Omental fat pad (tissue), 4 donors: ENCODE data around the gene DNAJC10. TPM values are rescaled to one million over a fixed set of nuclear protein-coding genes. Genes with fewer than 3 reads are reported as not detected.
"Not testable (repeated sequence)": the region's sequence is repeated elsewhere in the genome, so short reads cannot be mapped to it uniquely, and the experiment has no call there.

Experiments
- ATAC-seq: fragments of 150-250 bp; one replicate; pipeline ENCODE4 v1.9.1; 2016; ENCODE audit warnings: mild to moderate bottlenecking, moderate library complexity; ENCODE audit not compliant: low FRiP score
- DNase-seq: peaks from one replicate; pipeline ENCODE4 v3.0.0-alpha.2; 2019; ENCODE audit warnings: low spot score
- CTCF ChIP-seq, 3 donors: fragments of 450-650 bp; IDR thresholded peaks; one replicate each; pipeline ENCODE4 v1.5.1; 2016 to 2017; ENCODE audit warnings: antibody characterized with exemption in 3 of 3, mild to moderate bottlenecking in 3 of 3, moderate library complexity in 2 of 3
- total RNA-seq, 4 donors: library from RNA; depleted of rRNA; stranded (reverse); fragments of >200 nt; gene quantifications; one replicate each; pipeline ENCODE4 v1.1.0, GENCODE V29; 2016

The DNAJC10 gene
- total RNA-seq, 4 donors from 2014 or later: 41.1 to 61.9 (median 44.6) TPM

- DNase-seq: no peak
- TF ChIP-seq CTCF (IDR thresholded peaks at IDR 0.05): no peak
- ATAC-seq: no peak
Observed at GRCh38 chr2:182713601-182714000, 2.5 kb upstream of the DNAJC10 start.

GRCh38 chr2:182715121-182715891 lies 751 bp upstream of the DNAJC10 start:
- no peak for TF ChIP-seq CTCF (IDR thresholded peaks at IDR 0.05)
- DNase-seq (no peak), ATAC-seq (peak; percentile 62)

DNA sequence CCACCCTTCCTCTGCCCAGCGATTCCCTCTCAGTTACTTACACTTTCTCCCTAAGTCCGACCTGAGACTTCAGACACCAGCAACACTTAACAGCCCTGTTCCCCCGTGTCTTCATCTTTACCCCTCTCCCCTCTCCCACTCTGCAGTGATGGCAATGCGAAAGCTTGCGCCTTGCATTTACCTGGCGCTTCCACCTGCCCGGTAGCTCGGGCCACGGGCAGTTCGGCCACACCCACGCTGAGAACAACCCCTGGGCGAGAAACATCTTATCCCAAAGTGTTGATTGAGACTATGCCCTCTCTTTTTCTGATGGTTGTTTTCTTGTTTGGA lies 558 bp downstream of the DNAJC10 start:
- no peak for TF ChIP-seq CTCF (IDR thresholded peaks at IDR 0.05)
- DNase-seq (no peak), ATAC-seq (no peak)

GRCh38 chr2:182717416-182717815 lies 1.4 kb downstream of the DNAJC10 start:
- no peak for ATAC-seq
- no peak for DNase-seq
- TF ChIP-seq CTCF (IDR thresholded peaks at IDR 0.05): no peak

- ATAC-seq (no peak), DNase-seq (no peak)
- TF ChIP-seq CTCF (IDR thresholded peaks at IDR 0.05): no peak
Observed at GRCh38 chr2:182717816-182718215, 1.8 kb downstream of the DNAJC10 start.

DNA sequence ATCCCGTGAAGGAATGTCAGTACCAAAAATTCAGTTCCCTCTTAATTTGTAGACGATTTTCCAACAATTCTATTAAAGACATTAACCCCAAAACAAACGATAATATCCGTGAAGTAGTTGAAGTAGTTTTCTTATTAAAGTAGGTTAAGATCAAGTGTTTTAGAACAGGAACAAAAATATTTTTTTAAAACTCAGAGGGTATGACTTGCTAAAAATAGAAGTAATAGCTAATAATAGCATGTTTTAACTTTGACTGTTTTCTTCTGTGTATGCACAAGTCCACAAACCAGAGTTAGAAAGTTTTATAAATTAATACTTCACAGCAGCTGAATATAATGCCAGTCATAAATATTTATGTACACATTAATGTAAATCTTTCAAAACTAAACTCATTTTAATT lies 2.4 kb downstream of the DNAJC10 start:
- no peak for TF ChIP-seq CTCF (IDR thresholded peaks at IDR 0.05)
- no peak for DNase-seq
- no peak for ATAC-seq

GRCh38 chr2:182719116-182719515 lies 3.1 kb downstream of the DNAJC10 start:
- DNase-seq: not testable (repeated sequence)

More at GRCh38 chr2:182719116-182719515, 3.1 kb downstream of the DNAJC10 start:
- ATAC-seq: not testable (repeated sequence)
